Measurements from ENCODE around the gene WNK1.

DNA sequence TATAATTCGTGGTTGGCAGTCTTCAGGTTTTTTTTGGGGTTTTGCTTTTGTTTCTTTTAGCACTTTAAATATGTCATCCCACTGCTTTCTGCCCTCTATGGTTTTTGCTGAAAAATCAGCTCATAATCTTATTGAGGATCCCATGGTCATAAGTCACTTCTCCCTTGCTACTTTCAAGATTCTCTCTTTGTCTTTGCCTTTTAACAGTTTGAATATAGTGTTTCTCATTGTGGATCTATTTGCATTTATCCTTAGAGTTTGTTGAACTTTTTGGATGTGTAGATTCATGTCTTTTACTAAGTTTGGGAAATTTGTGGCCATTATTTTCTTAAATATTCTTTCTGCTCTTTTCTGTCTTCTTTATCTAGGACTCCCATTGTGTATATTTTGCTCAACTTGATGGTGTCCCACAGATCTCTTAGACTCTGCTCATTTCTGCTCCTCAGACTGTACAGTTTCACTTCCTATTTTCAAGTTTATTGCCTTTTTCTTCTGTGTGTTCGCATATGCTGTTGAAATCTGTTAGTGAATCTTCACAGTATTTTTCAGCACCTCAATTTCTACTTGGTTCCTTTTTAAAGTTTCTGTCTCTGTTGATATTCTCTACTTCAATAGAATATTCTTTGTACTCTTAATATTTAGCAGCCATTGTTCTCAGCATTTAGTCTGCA lies 70.8 kb downstream of the WNK1 start:
- TF ChIP-seq, protein P1, sequence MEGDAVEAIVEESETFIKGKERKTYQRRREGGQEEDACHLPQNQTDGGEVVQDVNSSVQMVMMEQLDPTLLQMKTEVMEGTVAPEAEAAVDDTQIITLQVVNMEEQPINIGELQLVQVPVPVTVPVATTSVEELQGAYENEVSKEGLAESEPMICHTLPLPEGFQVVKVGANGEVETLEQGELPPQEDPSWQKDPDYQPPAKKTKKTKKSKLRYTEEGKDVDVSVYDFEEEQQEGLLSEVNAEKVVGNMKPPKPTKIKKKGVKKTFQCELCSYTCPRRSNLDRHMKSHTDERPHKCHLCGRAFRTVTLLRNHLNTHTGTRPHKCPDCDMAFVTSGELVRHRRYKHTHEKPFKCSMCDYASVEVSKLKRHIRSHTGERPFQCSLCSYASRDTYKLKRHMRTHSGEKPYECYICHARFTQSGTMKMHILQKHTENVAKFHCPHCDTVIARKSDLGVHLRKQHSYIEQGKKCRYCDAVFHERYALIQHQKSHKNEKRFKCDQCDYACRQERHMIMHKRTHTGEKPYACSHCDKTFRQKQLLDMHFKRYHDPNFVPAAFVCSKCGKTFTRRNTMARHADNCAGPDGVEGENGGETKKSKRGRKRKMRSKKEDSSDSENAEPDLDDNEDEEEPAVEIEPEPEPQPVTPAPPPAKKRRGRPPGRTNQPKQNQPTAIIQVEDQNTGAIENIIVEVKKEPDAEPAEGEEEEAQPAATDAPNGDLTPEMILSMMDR (IDR thresholded peaks at IDR 0.05), result no peak
- TF ChIP-seq POLR2A (IDR thresholded peaks at IDR 0.05), result no peak

All from adrenal gland (tissue), 5 donors.